Stimulated activated CD4-positive, alpha-beta T cell treated with anti-CD3 and anti-CD28 coated beads, Interleukin-12 subunit alpha, Interleukin-12 subunit beta, amount 100 ng/mL, for 48 hours (primary cell): ENCODE data around the gene PARD3.
"Not testable (repeated sequence)": the region's sequence is repeated elsewhere in the genome, so short reads cannot be mapped to it uniquely, and the experiment has no call there.

Experiments used
- DNase-seq, 3 donors: peaks; one replicate each; pipeline ENCODE4 v3.0.0-alpha.2; 2020; ENCODE audit warnings: low read depth in 2 of 3, low spot score in 1 of 3

The PARD3 gene

GRCh38 chr10:34744590-34744989, 70.5 kb downstream of the PARD3 start:
- DNase-seq: no peak

GRCh38 chr10:34743814-34744213, 71.3 kb downstream of the PARD3 start:
- DNase-seq: no peak

- no peak for DNase-seq
Observed at GRCh38 chr10:34742456-34742855, 72.6 kb downstream of the PARD3 start.

- not testable (repeated sequence) for DNase-seq
Observed at GRCh38 chr10:34741087-34741486, 74.0 kb downstream of the PARD3 start.

- DNase-seq: no peak
Observed at GRCh38 chr10:34740321-34740720, 74.8 kb downstream of the PARD3 start.

- no peak for DNase-seq
Observed at GRCh38 chr10:34739915-34740314, 75.2 kb downstream of the PARD3 start.

- no peak for DNase-seq
Observed at GRCh38 chr10:34737772-34738169, 77.3 kb downstream of the PARD3 start.

GRCh38 chr10:34736976-34737771, 77.9 kb downstream of the PARD3 start:
- no peak for DNase-seq

- DNase-seq: no peak
Observed at GRCh38 chr10:34734918-34735317, 80.2 kb downstream of the PARD3 start.

GRCh38 chr10:34732926-34733325, 82.2 kb downstream of the PARD3 start:
- DNase-seq: no peak

- no peak for DNase-seq
Observed at GRCh38 chr10:34731885-34732701, 83.0 kb downstream of the PARD3 start.

- DNase-seq: no peak
Observed at GRCh38 chr10:34731213-34731612, 83.9 kb downstream of the PARD3 start.

- no peak for DNase-seq
Observed at GRCh38 chr10:34730726-34731125, 84.4 kb downstream of the PARD3 start.

GRCh38 chr10:34729619-34730018, 85.5 kb downstream of the PARD3 start:
- no peak for DNase-seq

- no peak for DNase-seq
Observed at GRCh38 chr10:34728361-34728760, 86.7 kb downstream of the PARD3 start.

GRCh38 chr10:34727595-34728033, 87.5 kb downstream of the PARD3 start:
- DNase-seq: no peak

- no peak for DNase-seq
Observed at GRCh38 chr10:34726862-34727261, 88.2 kb downstream of the PARD3 start.

GRCh38 chr10:34723750-34724149, 91.3 kb downstream of the PARD3 start:
- DNase-seq: no peak

- DNase-seq: no peak
Observed at GRCh38 chr10:34722404-34722803, 92.7 kb downstream of the PARD3 start.

GRCh38 chr10:34721208-34721840, 93.8 kb downstream of the PARD3 start:
- no peak for DNase-seq

GRCh38 chr10:34719746-34720145, 95.3 kb downstream of the PARD3 start:
- DNase-seq: no peak

- DNase-seq: no peak
Observed at GRCh38 chr10:34719328-34719727, 95.8 kb downstream of the PARD3 start.
